Astrocyte (in vitro differentiated cells and primary cell): ENCODE results near the gene TFF3. TPM values are rescaled to one million over a fixed set of nuclear protein-coding genes. Genes with fewer than 3 reads are reported as not detected.

Experiments
- DNase-seq: peaks from one replicate; pipeline ENCODE4 v3.0.0-alpha.2; 2010; ENCODE audit warnings: low read depth
- FAIRE-seq: peaks from 2 replicates; lab custom pipeline; 2011; peaks lifted over from hg19 to GRCh38; lab: Jason Lieb, UNC
- H2AFZ ChIP-seq: 2 replicates; pipeline ENCODE4 v1.6.0; 2012; ENCODE audit warnings: low read depth, low read length, inconsistent platforms
- H3K27ac ChIP-seq: 2 replicates; pipeline ENCODE4 v1.5.1; 2011; ENCODE audit warnings: low read depth, low read length, inconsistent platforms
- H3K27me3 ChIP-seq: 2 replicates; pipeline ENCODE4 v1.6.0; 2011; ENCODE audit warnings: low read length, inconsistent platforms; ENCODE audit not compliant: insufficient read depth
- H3K36me3 ChIP-seq: 2 replicates; pipeline ENCODE4 v1.5.1; 2011; ENCODE audit warnings: low read length, inconsistent platforms; ENCODE audit not compliant: insufficient read depth
- H3K4me1 ChIP-seq: 2 replicates; pipeline ENCODE4 v1.5.1; 2011; ENCODE audit warnings: low read length, inconsistent platforms; ENCODE audit not compliant: insufficient read depth
- H3K4me2 ChIP-seq: 2 replicates; pipeline ENCODE4 v1.6.0; 2012; ENCODE audit warnings: low read length, inconsistent platforms
- H3K4me3 ChIP-seq: 2 replicates; pipeline ENCODE4 v1.5.1; 2011; ENCODE audit warnings: low read depth, mild to moderate bottlenecking, low read length, inconsistent platforms; ENCODE audit not compliant: insufficient read depth
- H3K79me2 ChIP-seq: 2 replicates; pipeline ENCODE4 v1.6.0; 2012; ENCODE audit warnings: mild to moderate bottlenecking, low read length, inconsistent platforms; ENCODE audit not compliant: insufficient read depth
- H3K9ac ChIP-seq: 2 replicates; pipeline ENCODE4 v1.6.0; 2012; ENCODE audit warnings: mild to moderate bottlenecking, low read length, inconsistent platforms
- H3K9me3 ChIP-seq: 2 replicates; pipeline ENCODE4 v1.5.1; 2012; ENCODE audit warnings: low read depth, mild to moderate bottlenecking, low read length, inconsistent platforms; ENCODE audit not compliant: insufficient read depth
- H4K20me1 ChIP-seq: 2 replicates; pipeline ENCODE4 v1.6.0; 2012; ENCODE audit warnings: low read length, inconsistent platforms; ENCODE audit not compliant: insufficient read depth
- H3K27ac Mint-ChIP-seq: one replicate; pipeline ENCODE4 v1.8.0; 2021; ENCODE audit warnings: mild to moderate bottlenecking, mixed read lengths; ENCODE audit not compliant: unreplicated experiment
- H3K27me3 Mint-ChIP-seq: one replicate; pipeline ENCODE4 v1.8.0; 2021; ENCODE audit warnings: low read depth, mixed read lengths; ENCODE audit not compliant: unreplicated experiment
- H3K36me3 Mint-ChIP-seq: one replicate; pipeline ENCODE4 v1.8.0; 2021; ENCODE audit warnings: low read depth, mixed read lengths; ENCODE audit not compliant: unreplicated experiment
- H3K4me1 Mint-ChIP-seq: one replicate; pipeline ENCODE4 v1.8.0; 2021; ENCODE audit warnings: low read depth, mixed read lengths; ENCODE audit not compliant: unreplicated experiment
- H3K4me3 Mint-ChIP-seq: one replicate; pipeline ENCODE4 v1.8.0; 2021; ENCODE audit warnings: mild to moderate bottlenecking, moderate library complexity, mixed read lengths; ENCODE audit not compliant: unreplicated experiment
- H3K9me3 Mint-ChIP-seq: one replicate; pipeline ENCODE4 v1.8.0; 2021; ENCODE audit warnings: mild to moderate bottlenecking, mixed read lengths; ENCODE audit not compliant: unreplicated experiment
- EZH2 ChIP-seq: IDR thresholded peaks from 2 replicates; pipeline ENCODE4 v1.6.1; 2012; ENCODE audit warnings: mild to moderate bottlenecking, low read length, inconsistent platforms; ENCODE audit not compliant: insufficient read depth
- total RNA-seq: library from RNA; stranded (reverse); gene quantifications from 2 replicates; pipeline ENCODE4 v1.2.1, GENCODE V29; 2021
- TF ChIP-seq, protein P1 (sequence below): IDR thresholded peaks from 2 replicates; pipeline ENCODE4 v1.5.1; 2011; ENCODE audit warnings: low read depth, mild to moderate bottlenecking, inconsistent platforms, low read length, moderate library complexity; ENCODE audit not compliant: insufficient read depth

TFF3 gene
- total RNA-seq, 1 donor from 2014 or later, result not detected

GRCh38 chr21:42281181-42281680, 34.0 kb downstream of the TFF3 start:
- no peaks in the 10 kb centered on the region for H3K79me2 ChIP-seq
- TF ChIP-seq EZH2, result no peak
- TF ChIP-seq, protein P1, sequence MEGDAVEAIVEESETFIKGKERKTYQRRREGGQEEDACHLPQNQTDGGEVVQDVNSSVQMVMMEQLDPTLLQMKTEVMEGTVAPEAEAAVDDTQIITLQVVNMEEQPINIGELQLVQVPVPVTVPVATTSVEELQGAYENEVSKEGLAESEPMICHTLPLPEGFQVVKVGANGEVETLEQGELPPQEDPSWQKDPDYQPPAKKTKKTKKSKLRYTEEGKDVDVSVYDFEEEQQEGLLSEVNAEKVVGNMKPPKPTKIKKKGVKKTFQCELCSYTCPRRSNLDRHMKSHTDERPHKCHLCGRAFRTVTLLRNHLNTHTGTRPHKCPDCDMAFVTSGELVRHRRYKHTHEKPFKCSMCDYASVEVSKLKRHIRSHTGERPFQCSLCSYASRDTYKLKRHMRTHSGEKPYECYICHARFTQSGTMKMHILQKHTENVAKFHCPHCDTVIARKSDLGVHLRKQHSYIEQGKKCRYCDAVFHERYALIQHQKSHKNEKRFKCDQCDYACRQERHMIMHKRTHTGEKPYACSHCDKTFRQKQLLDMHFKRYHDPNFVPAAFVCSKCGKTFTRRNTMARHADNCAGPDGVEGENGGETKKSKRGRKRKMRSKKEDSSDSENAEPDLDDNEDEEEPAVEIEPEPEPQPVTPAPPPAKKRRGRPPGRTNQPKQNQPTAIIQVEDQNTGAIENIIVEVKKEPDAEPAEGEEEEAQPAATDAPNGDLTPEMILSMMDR, result no peak
- H3K4me3 Mint-ChIP-seq, result no peak overlapping the region

GRCh38 chr21:42280356-42281180, 34.6 kb downstream of the TFF3 start:
- Mint-ChIP-seq H3K4me1 (peaks cover 4% of the 10 kb centered on the region), H3K27me3 (peaks cover 29% of the 10 kb centered on the region), H3K9me3 (no peaks in the 10 kb centered on the region), H3K4me3 (no peak overlapping the region), H3K36me3 (no peaks in the 10 kb centered on the region), H3K27ac (no peak overlapping the region)
- H3K4me3 ChIP-seq, result no peak overlapping the region
- DNase-seq (no peak), FAIRE-seq (no peak)
- no peak overlapping the region for H3K4me2 ChIP-seq
- H3K79me2 ChIP-seq, result no peaks in the 10 kb centered on the region
- H3K27ac ChIP-seq, result no peak overlapping the region
- H4K20me1 ChIP-seq, result no peaks in the 10 kb centered on the region
- H3K9me3 ChIP-seq, result no peaks in the 10 kb centered on the region
- peaks cover 3% of the 10 kb centered on the region for H3K4me1 ChIP-seq
- H3K36me3 ChIP-seq, result no peaks in the 10 kb centered on the region
- H2AFZ ChIP-seq, result no peak overlapping the region
- TF ChIP-seq EZH2, result no peak
- TF ChIP-seq, protein P1, result no peak
- no peak overlapping the region for H3K9ac ChIP-seq
- H3K27me3 ChIP-seq, result no peaks in the 10 kb centered on the region

More at GRCh38 chr21:42281181-42281680, 34.0 kb downstream of the TFF3 start:
- FAIRE-seq (no peak), DNase-seq (no peak)
- Histone ChIP-seq H3K27ac (no peak overlapping the region), H3K27me3 (no peaks in the 10 kb centered on the region), H2AFZ (no peak overlapping the region), H3K9ac (no peak overlapping the region), H4K20me1 (no peaks in the 10 kb centered on the region), H3K4me2 (no peak overlapping the region), H3K9me3 (no peaks in the 10 kb centered on the region), H3K36me3 (no peaks in the 10 kb centered on the region), H3K4me3 (no peak overlapping the region), H3K4me1 (peaks cover 3% of the 10 kb centered on the region)
- no peaks in the 10 kb centered on the region for H3K36me3 Mint-ChIP-seq
- H3K27me3 Mint-ChIP-seq, result peaks cover 28% of the 10 kb centered on the region
- peaks cover 4% of the 10 kb centered on the region for H3K4me1 Mint-ChIP-seq
- no peak overlapping the region for H3K27ac Mint-ChIP-seq
- peaks cover 2% of the 10 kb centered on the region for H3K9me3 Mint-ChIP-seq

DNA sequence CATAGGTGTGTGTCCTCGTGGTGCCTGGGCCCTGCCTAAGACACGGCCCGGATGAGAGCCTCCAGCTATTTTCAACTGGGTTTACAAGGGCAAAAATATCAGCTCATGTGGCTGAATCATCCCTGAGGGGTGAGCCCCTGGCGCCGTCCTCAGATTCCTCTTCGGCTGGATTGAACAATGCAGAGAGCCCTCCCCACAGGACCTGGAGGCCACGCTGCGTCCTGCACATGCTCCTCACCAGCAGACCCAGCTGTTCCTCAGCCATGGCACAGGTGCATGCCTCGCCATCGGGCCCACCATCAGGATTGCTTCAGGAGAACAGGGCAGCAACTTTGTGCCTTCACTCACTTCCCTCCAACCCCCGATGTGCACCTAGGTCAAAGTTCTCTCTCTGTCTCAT, 35.3 kb downstream of the TFF3 start:
- Histone ChIP-seq H3K36me3 (no peaks in the 10 kb centered on the region), H3K4me1 (peaks cover 3% of the 10 kb centered on the region), H3K4me2 (no peak overlapping the region), H4K20me1 (no peaks in the 10 kb centered on the region), H3K9me3 (no peaks in the 10 kb centered on the region), H3K4me3 (no peak overlapping the region), H2AFZ (no peak overlapping the region), H3K27ac (no peak overlapping the region), H3K27me3 (no peaks in the 10 kb centered on the region), H3K79me2 (no peaks in the 10 kb centered on the region), H3K9ac (no peak overlapping the region)
- H3K9me3 Mint-ChIP-seq, result no peaks in the 10 kb centered on the region
- peaks cover 32% of the 10 kb centered on the region for H3K27me3 Mint-ChIP-seq
- no peak for DNase-seq
- no peaks in the 10 kb centered on the region for H3K36me3 Mint-ChIP-seq
- no peak overlapping the region for H3K27ac Mint-ChIP-seq
- H3K4me1 Mint-ChIP-seq, result peaks cover 4% of the 10 kb centered on the region
- no peak for FAIRE-seq
- H3K4me3 Mint-ChIP-seq, result no peak overlapping the region
- TF ChIP-seq, protein P1, result no peak
- no peak for TF ChIP-seq EZH2
